ENCODE measurements around the gene DCAF15.

GRCh38 chr19:13990085-13990484 is 37.8 kb downstream of the DCAF15 start:
- TF ChIP-seq, protein P1, sequence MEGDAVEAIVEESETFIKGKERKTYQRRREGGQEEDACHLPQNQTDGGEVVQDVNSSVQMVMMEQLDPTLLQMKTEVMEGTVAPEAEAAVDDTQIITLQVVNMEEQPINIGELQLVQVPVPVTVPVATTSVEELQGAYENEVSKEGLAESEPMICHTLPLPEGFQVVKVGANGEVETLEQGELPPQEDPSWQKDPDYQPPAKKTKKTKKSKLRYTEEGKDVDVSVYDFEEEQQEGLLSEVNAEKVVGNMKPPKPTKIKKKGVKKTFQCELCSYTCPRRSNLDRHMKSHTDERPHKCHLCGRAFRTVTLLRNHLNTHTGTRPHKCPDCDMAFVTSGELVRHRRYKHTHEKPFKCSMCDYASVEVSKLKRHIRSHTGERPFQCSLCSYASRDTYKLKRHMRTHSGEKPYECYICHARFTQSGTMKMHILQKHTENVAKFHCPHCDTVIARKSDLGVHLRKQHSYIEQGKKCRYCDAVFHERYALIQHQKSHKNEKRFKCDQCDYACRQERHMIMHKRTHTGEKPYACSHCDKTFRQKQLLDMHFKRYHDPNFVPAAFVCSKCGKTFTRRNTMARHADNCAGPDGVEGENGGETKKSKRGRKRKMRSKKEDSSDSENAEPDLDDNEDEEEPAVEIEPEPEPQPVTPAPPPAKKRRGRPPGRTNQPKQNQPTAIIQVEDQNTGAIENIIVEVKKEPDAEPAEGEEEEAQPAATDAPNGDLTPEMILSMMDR (IDR thresholded peaks at IDR 0.05), result no peak
- no peak for TF ChIP-seq EZH2 (IDR thresholded peaks at IDR 0.05)
